ENCODE results near the gene RNASE12.

DNA sequence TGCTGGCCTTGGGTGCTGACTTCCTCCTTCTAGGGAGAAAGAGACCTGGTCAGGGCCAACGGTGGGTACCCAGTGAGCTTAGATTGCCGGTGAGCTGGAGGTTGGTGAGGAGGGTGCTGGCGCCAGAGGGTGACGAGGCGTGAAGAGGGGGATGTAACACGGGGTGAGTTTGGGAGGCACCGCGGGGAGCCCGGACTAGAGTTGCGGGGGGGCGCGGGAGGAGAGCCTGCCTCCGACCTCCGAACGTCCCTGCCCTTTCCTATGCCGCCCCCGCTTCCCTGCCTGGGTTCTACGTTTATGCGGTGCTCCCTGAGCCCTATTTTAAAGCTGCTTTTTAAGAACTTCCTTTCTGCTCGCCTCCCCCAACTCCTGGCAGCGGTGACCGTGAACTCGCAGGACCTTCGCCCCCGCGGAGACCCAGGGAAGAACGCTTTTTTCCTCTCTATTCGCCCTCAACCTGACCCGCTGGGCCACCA is 31.7 kb upstream of the RNASE12 start:
- TF ChIP-seq, protein P1, sequence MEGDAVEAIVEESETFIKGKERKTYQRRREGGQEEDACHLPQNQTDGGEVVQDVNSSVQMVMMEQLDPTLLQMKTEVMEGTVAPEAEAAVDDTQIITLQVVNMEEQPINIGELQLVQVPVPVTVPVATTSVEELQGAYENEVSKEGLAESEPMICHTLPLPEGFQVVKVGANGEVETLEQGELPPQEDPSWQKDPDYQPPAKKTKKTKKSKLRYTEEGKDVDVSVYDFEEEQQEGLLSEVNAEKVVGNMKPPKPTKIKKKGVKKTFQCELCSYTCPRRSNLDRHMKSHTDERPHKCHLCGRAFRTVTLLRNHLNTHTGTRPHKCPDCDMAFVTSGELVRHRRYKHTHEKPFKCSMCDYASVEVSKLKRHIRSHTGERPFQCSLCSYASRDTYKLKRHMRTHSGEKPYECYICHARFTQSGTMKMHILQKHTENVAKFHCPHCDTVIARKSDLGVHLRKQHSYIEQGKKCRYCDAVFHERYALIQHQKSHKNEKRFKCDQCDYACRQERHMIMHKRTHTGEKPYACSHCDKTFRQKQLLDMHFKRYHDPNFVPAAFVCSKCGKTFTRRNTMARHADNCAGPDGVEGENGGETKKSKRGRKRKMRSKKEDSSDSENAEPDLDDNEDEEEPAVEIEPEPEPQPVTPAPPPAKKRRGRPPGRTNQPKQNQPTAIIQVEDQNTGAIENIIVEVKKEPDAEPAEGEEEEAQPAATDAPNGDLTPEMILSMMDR (IDR thresholded peaks at IDR 0.05) = no peak
- no peak for TF ChIP-seq EP300 (IDR thresholded peaks at IDR 0.05)
